Activated naive CD4-positive, alpha-beta T cell treated with anti-CD3 and anti-CD28 coated beads, Interleukin-2, amount 50 U/mL, for 24 hours (primary cell): ENCODE data around the gene FNDC7.
"Not testable (repeated sequence)": the region's sequence is repeated elsewhere in the genome, so short reads cannot be mapped to it uniquely, and the experiment has no call there.

Experiments used
- H3K27ac Mint-ChIP-seq: one replicate; pipeline ENCODE4 v1.8.0; 2021; ENCODE audit warnings: mild to moderate bottlenecking, mixed read lengths
- H3K27me3 Mint-ChIP-seq: one replicate; pipeline ENCODE4 v1.8.0; 2021; ENCODE audit warnings: mixed read lengths
- H3K36me3 Mint-ChIP-seq: one replicate; pipeline ENCODE4 v1.8.0; 2021; ENCODE audit warnings: mixed read lengths
- H3K4me1 Mint-ChIP-seq: one replicate; pipeline ENCODE4 v1.8.0; 2021; ENCODE audit warnings: mixed read lengths
- H3K4me3 Mint-ChIP-seq: one replicate; pipeline ENCODE4 v1.8.0; 2021; ENCODE audit warnings: mild to moderate bottlenecking, mixed read lengths
- H3K9me3 Mint-ChIP-seq: one replicate; pipeline ENCODE4 v1.8.0; 2021; ENCODE audit warnings: mixed read lengths

Gene FNDC7

DNA sequence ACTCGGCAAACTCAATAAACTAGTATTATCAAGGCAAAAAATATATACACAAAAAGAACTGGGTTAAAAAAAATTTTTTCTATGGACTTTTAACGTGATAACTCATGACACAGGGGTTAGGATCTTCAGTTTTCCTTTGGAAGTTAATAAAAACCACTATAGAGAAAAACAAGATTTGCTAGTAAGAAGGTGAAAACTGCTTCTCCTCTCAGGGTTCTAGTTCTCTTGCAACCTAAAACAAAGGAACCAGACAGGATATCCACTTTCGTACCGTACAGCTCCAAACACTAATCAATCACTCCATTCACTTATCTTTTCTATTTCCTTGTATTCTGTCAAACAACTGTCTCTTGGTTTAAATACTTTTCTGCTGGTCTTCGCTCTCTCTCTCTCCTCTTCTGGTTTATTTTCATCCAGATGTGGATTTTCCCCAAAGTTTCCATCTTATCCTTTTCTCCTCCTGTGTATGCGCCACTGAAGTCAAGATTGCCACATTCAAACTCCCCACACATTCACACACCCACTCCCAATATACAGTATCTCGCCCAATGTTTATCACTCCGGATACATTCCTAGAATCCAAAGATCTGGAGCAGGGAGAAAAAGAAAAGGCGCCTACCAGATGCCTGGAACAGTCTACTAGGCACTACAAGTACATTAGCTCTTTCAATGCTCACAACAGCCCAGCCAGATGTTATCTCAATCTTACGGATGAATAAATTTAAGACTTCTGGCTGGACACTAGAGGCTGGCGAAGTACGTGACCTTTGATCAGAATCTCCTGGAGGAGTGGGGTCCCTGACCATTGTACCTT lies 21.4 kb upstream of the FNDC7 start:
- peak overlapping the region; percentile 97 for H3K27ac Mint-ChIP-seq
- H3K36me3 Mint-ChIP-seq: peaks cover 17% of the 10 kb centered on the region
- peak overlapping the region; percentile 99 for H3K4me3 Mint-ChIP-seq
- peaks cover 35% of the 10 kb centered on the region for H3K4me1 Mint-ChIP-seq
- H3K27me3 Mint-ChIP-seq: no peaks in the 10 kb centered on the region
- no peaks in the 10 kb centered on the region for H3K9me3 Mint-ChIP-seq

GRCh38 chr1:108691942-108692723 lies 20.6 kb upstream of the FNDC7 start, which contains the start of gene PRPF38B:
Gene PRPF38B, plus strand, starts transcription at chr1:108692310. Its CDS starts 282 bp downstream, at chr1:108692592.
- Mint-ChIP-seq H3K27me3 (no peaks in the 10 kb centered on the region), H3K36me3 (peaks cover 20% of the 10 kb centered on the region), H3K27ac (peak within 1 kb of the TSS; percentile 97), H3K9me3 (no peaks in the 10 kb centered on the region), H3K4me3 (peak within 1 kb of the TSS; percentile 99), H3K4me1 (peaks cover 43% of the 10 kb centered on the region)

DNA sequence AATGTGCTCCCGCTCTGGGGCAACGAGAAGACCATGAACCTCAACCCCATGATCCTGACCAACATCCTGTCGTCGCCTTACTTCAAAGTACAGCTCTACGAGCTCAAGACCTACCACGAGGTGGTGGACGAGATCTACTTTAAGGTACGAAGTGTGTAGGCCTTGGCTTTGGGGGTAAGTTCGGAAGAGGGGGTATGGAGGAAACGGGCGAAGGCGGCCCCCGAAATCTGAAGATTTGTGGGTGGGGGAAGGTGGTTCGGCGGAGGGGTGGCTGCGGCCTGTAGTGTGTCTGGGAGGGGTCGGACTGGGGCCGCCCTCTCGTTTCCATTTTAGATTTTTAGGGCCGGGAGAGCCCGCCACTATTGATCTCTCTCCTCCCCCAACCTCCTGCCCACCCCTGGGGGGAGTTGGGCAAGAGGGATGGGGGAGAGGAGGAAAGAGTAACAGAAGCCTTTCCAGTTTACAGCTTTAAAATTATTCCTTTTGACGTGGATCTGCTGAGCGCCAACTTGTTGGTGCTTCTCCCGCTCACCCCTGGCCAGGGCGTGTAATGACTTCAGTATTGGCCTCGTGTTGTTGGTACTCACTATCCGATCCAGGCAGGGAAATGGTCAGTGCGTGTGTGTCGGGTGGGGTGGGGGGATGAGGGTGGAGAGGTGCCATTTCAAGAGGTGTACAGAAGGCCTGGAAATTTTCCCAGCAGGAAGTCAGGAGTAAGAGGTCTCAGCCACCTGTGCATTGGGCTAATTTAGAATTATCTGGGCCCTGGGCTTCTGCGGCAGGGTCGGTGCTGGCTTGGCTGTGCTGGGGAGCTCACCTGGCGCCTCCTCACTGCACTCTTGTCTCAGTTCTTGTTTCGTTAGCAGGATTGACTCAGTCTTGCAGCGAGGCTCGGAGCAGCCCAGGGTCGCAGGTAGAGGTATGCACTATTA lies 19.7 kb upstream of the FNDC7 start:
- no peaks in the 10 kb centered on the region for H3K9me3 Mint-ChIP-seq
- peak overlapping the region; percentile 97 for H3K27ac Mint-ChIP-seq
- peak overlapping the region; percentile 99 for H3K4me3 Mint-ChIP-seq
- H3K36me3 Mint-ChIP-seq: peaks cover 26% of the 10 kb centered on the region
- peaks cover 51% of the 10 kb centered on the region for H3K4me1 Mint-ChIP-seq
- no peaks in the 10 kb centered on the region for H3K27me3 Mint-ChIP-seq

DNA sequence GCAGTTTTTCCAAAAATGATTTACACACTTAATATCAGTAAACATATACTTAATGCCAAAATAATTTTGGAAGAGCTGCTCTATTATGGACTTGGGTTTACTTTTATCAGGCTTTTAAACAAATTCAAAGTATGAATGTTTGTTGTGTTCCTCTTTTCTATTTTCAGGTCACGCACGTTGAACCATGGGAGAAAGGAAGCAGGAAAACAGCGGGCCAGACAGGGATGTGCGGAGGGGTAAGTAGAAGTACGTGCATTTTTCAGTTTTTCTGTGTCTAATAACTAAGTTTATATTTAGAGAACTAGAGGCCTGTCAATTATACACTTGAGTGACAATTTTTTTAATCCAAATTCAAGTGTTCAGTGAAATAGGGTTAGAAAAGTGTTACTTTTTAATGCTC lies 17.2 kb upstream of the FNDC7 start:
- peak overlapping the region; percentile 82 for H3K4me3 Mint-ChIP-seq
- H3K4me1 Mint-ChIP-seq: peaks cover 70% of the 10 kb centered on the region
- peaks cover 43% of the 10 kb centered on the region for H3K36me3 Mint-ChIP-seq

GRCh38 chr1:108699375-108700332 lies 13.1 kb upstream of the FNDC7 start:
- H3K27ac Mint-ChIP-seq: peak overlapping the region; percentile 90
- H3K4me1 Mint-ChIP-seq: peaks cover 65% of the 10 kb centered on the region
- no peaks in the 10 kb centered on the region for H3K27me3 Mint-ChIP-seq
- H3K4me3 Mint-ChIP-seq: peak overlapping the region; percentile 80
- H3K9me3 Mint-ChIP-seq: no peaks in the 10 kb centered on the region
- H3K36me3 Mint-ChIP-seq: peaks cover 33% of the 10 kb centered on the region

More for the DNA sequence above, 17.2 kb upstream of the FNDC7 start:
- Mint-ChIP-seq H3K27ac (peak overlapping the region; percentile 88), H3K27me3 (no peaks in the 10 kb centered on the region), H3K9me3 (no peaks in the 10 kb centered on the region)

DNA sequence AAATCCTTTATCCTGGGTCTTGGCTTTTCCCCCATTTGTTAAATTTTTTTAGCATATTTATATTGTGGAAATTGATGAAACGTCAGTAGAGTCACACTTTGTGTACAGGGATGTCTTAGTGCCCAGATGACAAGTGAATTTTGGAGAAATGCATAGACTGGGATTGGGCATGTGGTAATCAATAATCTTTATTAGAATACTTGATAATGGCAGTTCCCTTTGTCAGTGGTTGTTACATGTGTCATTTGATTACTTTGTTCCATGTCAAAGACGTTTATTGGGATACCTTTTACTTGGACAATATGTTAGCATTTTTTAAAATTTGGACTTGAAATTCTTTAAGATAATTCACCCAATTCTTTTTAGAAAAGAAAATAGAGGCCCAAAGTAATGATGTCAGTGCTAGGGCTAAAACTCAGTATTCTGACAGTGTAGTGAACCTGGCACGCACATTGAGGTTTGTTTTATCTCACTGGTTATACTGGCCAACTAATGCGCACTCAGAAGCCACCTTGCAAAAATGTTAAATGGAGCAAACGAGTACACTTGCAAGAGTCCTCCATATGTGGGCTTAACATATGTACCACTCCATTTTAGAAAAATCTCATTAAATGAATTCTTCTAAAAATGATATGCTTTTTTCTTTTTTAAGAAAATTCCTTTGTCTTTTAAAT lies 11.4 kb upstream of the FNDC7 start:
- H3K9me3 Mint-ChIP-seq: no peaks in the 10 kb centered on the region
- H3K27ac Mint-ChIP-seq: no peak overlapping the region
- no peaks in the 10 kb centered on the region for H3K27me3 Mint-ChIP-seq
- H3K4me1 Mint-ChIP-seq: peaks cover 65% of the 10 kb centered on the region
- no peak overlapping the region for H3K4me3 Mint-ChIP-seq
- H3K36me3 Mint-ChIP-seq: peaks cover 29% of the 10 kb centered on the region

GRCh38 chr1:108702109-108702508 lies 10.6 kb upstream of the FNDC7 start:
- peaks cover 26% of the 10 kb centered on the region for H3K36me3 Mint-ChIP-seq
- H3K27ac Mint-ChIP-seq, H3K4me3 Mint-ChIP-seq: not testable (repeated sequence)

GRCh38 chr1:108703939-108704338 lies 8.8 kb upstream of the FNDC7 start:
- Mint-ChIP-seq H3K27ac (no peak overlapping the region), H3K4me3 (peak overlapping the region; percentile 48), H3K36me3 (peaks cover 15% of the 10 kb centered on the region), H3K4me1 (peaks cover 45% of the 10 kb centered on the region), H3K9me3 (no peaks in the 10 kb centered on the region), H3K27me3 (no peaks in the 10 kb centered on the region)

More at GRCh38 chr1:108702109-108702508, 10.6 kb upstream of the FNDC7 start:
- peaks cover 57% of the 10 kb centered on the region for H3K4me1 Mint-ChIP-seq
- not testable (repeated sequence) for H3K27me3 Mint-ChIP-seq, H3K9me3 Mint-ChIP-seq

DNA sequence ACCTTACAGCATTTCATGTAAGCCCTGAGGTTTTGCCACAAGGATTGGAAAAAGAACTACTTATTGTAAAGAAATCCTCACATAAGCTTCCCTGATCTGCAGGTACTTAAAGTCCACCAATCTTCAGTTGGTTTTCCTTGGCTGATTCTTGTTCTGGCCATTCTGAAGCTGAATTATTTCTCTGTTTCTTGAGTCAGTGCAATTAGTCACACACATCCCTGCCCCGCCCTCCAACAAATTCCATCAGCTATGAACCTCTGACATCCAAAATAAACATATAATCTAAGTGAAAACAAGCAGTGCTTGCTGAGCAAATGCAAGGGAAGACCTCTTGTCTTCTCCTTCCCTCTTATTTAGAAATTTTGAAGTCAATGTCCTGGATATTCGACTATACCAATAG lies 8.2 kb upstream of the FNDC7 start:
- H3K27me3 Mint-ChIP-seq: no peaks in the 10 kb centered on the region
- H3K4me3 Mint-ChIP-seq: no peak overlapping the region
- peaks cover 42% of the 10 kb centered on the region for H3K4me1 Mint-ChIP-seq
- peak overlapping the region; percentile 66 for H3K27ac Mint-ChIP-seq
- no peaks in the 10 kb centered on the region for H3K9me3 Mint-ChIP-seq
- peaks cover 10% of the 10 kb centered on the region for H3K36me3 Mint-ChIP-seq

GRCh38 chr1:108706643-108707042 lies 6.1 kb upstream of the FNDC7 start:
- H3K36me3 Mint-ChIP-seq: peaks cover 2% of the 10 kb centered on the region
- H3K4me3 Mint-ChIP-seq: no peak overlapping the region
- no peaks in the 10 kb centered on the region for H3K27me3 Mint-ChIP-seq
- no peak overlapping the region for H3K27ac Mint-ChIP-seq
- no peaks in the 10 kb centered on the region for H3K9me3 Mint-ChIP-seq
- H3K4me1 Mint-ChIP-seq: peaks cover 28% of the 10 kb centered on the region

DNA sequence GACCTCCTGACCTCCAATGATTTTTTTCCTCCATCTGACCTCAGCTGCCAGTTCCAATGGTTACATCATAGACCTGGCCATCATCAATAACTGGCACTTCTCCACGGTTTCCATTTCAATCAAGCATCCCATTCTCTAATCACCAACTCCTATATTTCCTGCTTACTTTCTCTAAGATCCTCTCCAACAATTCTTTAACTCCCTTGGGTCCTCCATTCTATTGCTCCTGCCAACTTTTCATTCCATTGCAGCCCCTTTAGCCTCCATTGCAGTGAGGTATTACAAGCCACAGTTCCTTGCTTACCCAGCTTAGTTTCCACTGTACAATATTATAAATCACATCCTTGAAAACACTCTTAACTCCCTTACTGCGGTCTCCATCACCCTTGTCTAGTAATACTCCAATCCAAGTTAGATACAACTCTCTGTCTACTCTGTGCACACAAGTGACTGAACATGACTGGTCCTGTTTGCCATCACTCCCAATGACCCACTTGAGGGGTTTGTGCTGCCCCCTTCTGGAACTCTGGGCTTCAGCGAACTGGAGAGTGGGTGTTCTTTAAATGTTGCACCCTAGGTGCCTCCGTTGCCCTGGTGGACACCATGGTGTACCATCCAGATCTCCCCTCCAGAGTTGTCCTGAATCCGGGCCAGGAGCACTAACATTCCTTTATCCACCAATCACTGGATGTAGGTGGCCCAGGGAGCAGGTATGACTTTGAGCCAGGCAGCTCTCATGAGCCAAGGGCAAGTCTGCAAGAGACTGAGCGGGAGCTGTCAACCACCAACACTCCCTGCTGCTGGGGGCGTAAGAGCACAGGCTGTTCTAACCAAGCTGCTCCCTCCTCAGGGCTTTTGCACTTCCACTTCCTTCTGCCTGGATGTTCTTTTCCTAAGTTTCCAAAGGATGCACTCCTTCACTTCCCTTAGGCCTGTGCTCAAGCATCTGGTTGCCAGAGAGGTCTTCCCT lies 3.7 kb upstream of the FNDC7 start:
- Mint-ChIP-seq H3K4me1 (peaks cover 27% of the 10 kb centered on the region), H3K27me3 (no peaks in the 10 kb centered on the region), H3K36me3 (no peaks in the 10 kb centered on the region), H3K9me3 (no peaks in the 10 kb centered on the region), H3K27ac (no peak overlapping the region), H3K4me3 (no peak overlapping the region)

DNA sequence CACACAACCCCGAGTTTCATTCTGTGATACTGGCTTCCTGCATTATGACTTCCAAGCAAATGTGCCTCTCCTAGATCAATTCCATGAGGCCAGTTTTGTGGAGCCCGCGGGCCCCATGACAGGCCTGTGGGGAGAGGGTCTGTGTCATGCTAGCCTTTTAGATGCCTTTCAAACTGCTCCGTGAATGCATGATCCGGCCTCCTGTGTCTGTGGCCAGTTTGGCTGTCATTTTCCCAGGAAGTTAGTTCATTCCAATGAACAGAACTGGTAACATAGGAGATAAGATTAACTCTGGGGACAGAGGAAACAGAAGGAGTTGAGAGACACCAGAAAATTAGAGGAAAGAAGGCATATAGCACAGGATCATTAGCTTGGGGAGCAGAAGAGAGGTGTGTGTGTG lies 3.2 kb downstream of the FNDC7 start:
- H3K9me3 Mint-ChIP-seq: no peaks in the 10 kb centered on the region
- peaks cover 4% of the 10 kb centered on the region for H3K27me3 Mint-ChIP-seq
- H3K27ac Mint-ChIP-seq: no peak overlapping the region
- H3K4me1 Mint-ChIP-seq: no peaks in the 10 kb centered on the region
- no peak overlapping the region for H3K4me3 Mint-ChIP-seq
- no peaks in the 10 kb centered on the region for H3K36me3 Mint-ChIP-seq
